Measurements from ENCODE around the gene FGF8.

GRCh38 chr10:101814466-101815071, 38.7 kb upstream of the FGF8 start:
- no peak for TF ChIP-seq EZH2 (IDR thresholded peaks at IDR 0.05; ENCODE audit: insufficient read depth, poor library complexity, severe bottlenecking)
- no peak for TF ChIP-seq EZH2phosphoT487 (IDR thresholded peaks at IDR 0.05; ENCODE audit: insufficient read depth, low read depth)
